ENCODE measurements around the gene MMRN2.
A peak's percentile ranks its signal among the peaks of the same experiment; 100 is the strongest.
"Not testable (repeated sequence)": the region's sequence is repeated elsewhere in the genome, so short reads cannot be mapped to it uniquely, and the experiment has no call there.

Gene MMRN2

GRCh38 chr10:86941426-86941825 is 16.0 kb downstream of the MMRN2 start:
- DNase-seq (ENCODE audit: low read depth, low spot score) = no peak

- no peak for DNase-seq (ENCODE audit: low read depth, low spot score)
Observed at GRCh38 chr10:86940677-86941076, 16.7 kb downstream of the MMRN2 start.

- DNase-seq (ENCODE audit: low read depth, low spot score) = not testable (repeated sequence)
Observed at GRCh38 chr10:86940076-86940475, 17.3 kb downstream of the MMRN2 start.

- DNase-seq (ENCODE audit: low read depth, low spot score) = no peak
Observed at GRCh38 chr10:86938260-86938659, 19.2 kb downstream of the MMRN2 start.

GRCh38 chr10:86937502-86938154 is 19.8 kb downstream of the MMRN2 start:
- no peak for DNase-seq (ENCODE audit: low read depth, low spot score)

GRCh38 chr10:86936661-86937501 is 20.5 kb downstream of the MMRN2 start:
- no peak for DNase-seq (ENCODE audit: low read depth, low spot score)

GRCh38 chr10:86934162-86934711 is 23.2 kb downstream of the MMRN2 start:
- not testable (repeated sequence) for DNase-seq (ENCODE audit: low read depth, low spot score)

- no peak for DNase-seq (ENCODE audit: low read depth, low spot score)
Observed at GRCh38 chr10:86932674-86933073, 24.7 kb downstream of the MMRN2 start.

- no peak for DNase-seq (ENCODE audit: low read depth, low spot score)
Observed at GRCh38 chr10:86931872-86932271, 25.5 kb downstream of the MMRN2 start.

GRCh38 chr10:86929468-86930380 is 27.7 kb downstream of the MMRN2 start:
- no peak for DNase-seq (ENCODE audit: low read depth, low spot score)

- DNase-seq (ENCODE audit: low read depth, low spot score) = no peak
Observed at GRCh38 chr10:86922553-86922961, 34.9 kb downstream of the MMRN2 start.

GRCh38 chr10:86918022-86918471 is 39.4 kb downstream of the MMRN2 start:
- no peak for DNase-seq (ENCODE audit: low read depth, low spot score)

GRCh38 chr10:86914734-86915133 is 42.7 kb downstream of the MMRN2 start:
- no peak for DNase-seq (ENCODE audit: low read depth, low spot score)

- DNase-seq (ENCODE audit: low read depth, low spot score) = no peak
Observed at GRCh38 chr10:86905429-86905828, 52.0 kb downstream of the MMRN2 start.

GRCh38 chr10:86904600-86904999 is 52.8 kb downstream of the MMRN2 start:
- DNase-seq (ENCODE audit: low read depth, low spot score) = no peak

GRCh38 chr10:86900955-86901354 is 56.5 kb downstream of the MMRN2 start:
- DNase-seq (ENCODE audit: low read depth, low spot score) = no peak

GRCh38 chr10:86899670-86900276 is 57.6 kb downstream of the MMRN2 start:
- DNase-seq (ENCODE audit: low read depth, low spot score) = peak; percentile 11

- DNase-seq (ENCODE audit: low read depth, low spot score) = no peak
Observed at GRCh38 chr10:86899132-86899531, 58.3 kb downstream of the MMRN2 start.

- no peak for DNase-seq (ENCODE audit: low read depth, low spot score)
Observed at GRCh38 chr10:86898511-86898910, 58.9 kb downstream of the MMRN2 start.

GRCh38 chr10:86889997-86890396 is 67.4 kb downstream of the MMRN2 start:
- DNase-seq (ENCODE audit: low read depth, low spot score) = no peak
